ENCODE results near the gene SIGLEC14.

SIGLEC14 gene

GRCh38 chr19:51647318-51647717 is 693 bp upstream of the SIGLEC14 start:
- no peaks in the 10 kb centered on the region for H3K4me1 ChIP-seq (ENCODE audit: insufficient read depth, low read length, severe bottlenecking)
- no peaks in the 10 kb centered on the region for H3K27me3 ChIP-seq (ENCODE audit: insufficient read depth, low read length)
- no peaks in the 10 kb centered on the region for H3F3A ChIP-seq (ENCODE audit: insufficient read depth, low read length)
- H2AFZ ChIP-seq (ENCODE audit: low read length), result no peak overlapping the region
- no peak overlapping the region for H3K4me2 ChIP-seq (ENCODE audit: low read length)
- H3K27ac ChIP-seq (ENCODE audit: low read depth, low read length, poor library complexity, severe bottlenecking), result no peak overlapping the region
- H4K20me1 ChIP-seq (ENCODE audit: insufficient read depth, low read length), result no peaks in the 10 kb centered on the region
- H3K36me3 ChIP-seq (ENCODE audit: insufficient read depth, low read length), result no peaks in the 10 kb centered on the region
- H3K9me3 ChIP-seq (ENCODE audit: low read length), result no peaks in the 10 kb centered on the region
- no peaks in the 10 kb centered on the region for H3K9me2 ChIP-seq (ENCODE audit: low read depth, low read length)
- no peaks in the 10 kb centered on the region for H3K79me2 ChIP-seq (ENCODE audit: insufficient read depth, low read length)
- H3K4me3 ChIP-seq (ENCODE audit: low read depth, low read length, poor library complexity, severe bottlenecking), result no peak overlapping the region
- H3K9ac ChIP-seq (ENCODE audit: low read length), result no peak overlapping the region
- TF ChIP-seq EZH2 (IDR thresholded peaks at IDR 0.05; ENCODE audit: borderline replicate concordance, low read length) (no peak), CTCF (IDR thresholded peaks at IDR 0.05; ENCODE audit: low read length) (no peak)

- no peaks in the 10 kb centered on the region for H3K27me3 ChIP-seq (ENCODE audit: insufficient read depth, low read length)
- no peak overlapping the region for H3K9ac ChIP-seq (ENCODE audit: low read length)
- no peaks in the 10 kb centered on the region for H3K79me2 ChIP-seq (ENCODE audit: insufficient read depth, low read length)
- no peaks in the 10 kb centered on the region for H4K20me1 ChIP-seq (ENCODE audit: insufficient read depth, low read length)
- no peak overlapping the region for H2AFZ ChIP-seq (ENCODE audit: low read length)
- no peak overlapping the region for H3K4me3 ChIP-seq (ENCODE audit: low read depth, low read length, poor library complexity, severe bottlenecking)
- no peaks in the 10 kb centered on the region for H3K9me2 ChIP-seq (ENCODE audit: low read depth, low read length)
- H3K36me3 ChIP-seq (ENCODE audit: insufficient read depth, low read length), result no peaks in the 10 kb centered on the region
- no peaks in the 10 kb centered on the region for H3K9me3 ChIP-seq (ENCODE audit: low read length)
- TF ChIP-seq CTCF (IDR thresholded peaks at IDR 0.05; ENCODE audit: low read length) (no peak), EZH2 (IDR thresholded peaks at IDR 0.05; ENCODE audit: borderline replicate concordance, low read length) (no peak)
- no peaks in the 10 kb centered on the region for H3F3A ChIP-seq (ENCODE audit: insufficient read depth, low read length)
- H3K4me1 ChIP-seq (ENCODE audit: insufficient read depth, low read length, severe bottlenecking), result no peaks in the 10 kb centered on the region
- no peak overlapping the region for H3K27ac ChIP-seq (ENCODE audit: low read depth, low read length, poor library complexity, severe bottlenecking)
- H3K4me2 ChIP-seq (ENCODE audit: low read length), result no peak overlapping the region
These were observed 1.9 kb downstream of the SIGLEC14 start for GRCh38 chr19:51644636-51645271.

GRCh38 chr19:51641648-51642047 is 5.0 kb downstream of the SIGLEC14 start:
- Histone ChIP-seq H3K9ac (ENCODE audit: low read length) (no peak overlapping the region), H2AFZ (ENCODE audit: low read length) (no peak overlapping the region), H3K36me3 (ENCODE audit: insufficient read depth, low read length) (no peaks in the 10 kb centered on the region), H3K9me2 (ENCODE audit: low read depth, low read length) (no peaks in the 10 kb centered on the region), H3K27me3 (ENCODE audit: insufficient read depth, low read length) (0 out of 2 replicates have a peak, but pooled peaks cover 4% of the 10 kb centered on the region), H3K4me3 (ENCODE audit: low read depth, low read length, poor library complexity, severe bottlenecking) (no peak overlapping the region), H3K9me3 (ENCODE audit: low read length) (peaks cover 4% of the 10 kb centered on the region; the same call in 1 of the 2 replicates), H3K27ac (ENCODE audit: low read depth, low read length, poor library complexity, severe bottlenecking) (no peak overlapping the region), H3F3A (ENCODE audit: insufficient read depth, low read length) (no peaks in the 10 kb centered on the region), H3K4me2 (ENCODE audit: low read length) (no peak overlapping the region), H3K79me2 (ENCODE audit: insufficient read depth, low read length) (no peaks in the 10 kb centered on the region), H3K4me1 (ENCODE audit: insufficient read depth, low read length, severe bottlenecking) (no peaks in the 10 kb centered on the region), H4K20me1 (ENCODE audit: insufficient read depth, low read length) (no peaks in the 10 kb centered on the region)
- no peak for TF ChIP-seq EZH2 (IDR thresholded peaks at IDR 0.05; ENCODE audit: borderline replicate concordance, low read length)
- no peak for TF ChIP-seq CTCF (IDR thresholded peaks at IDR 0.05; ENCODE audit: low read length)
